ENCODE measurements around the gene MICA.
"Not testable (repeated sequence)": the region's sequence is repeated elsewhere in the genome, so short reads cannot be mapped to it uniquely, and the experiment has no call there.

Gene MICA

DNA sequence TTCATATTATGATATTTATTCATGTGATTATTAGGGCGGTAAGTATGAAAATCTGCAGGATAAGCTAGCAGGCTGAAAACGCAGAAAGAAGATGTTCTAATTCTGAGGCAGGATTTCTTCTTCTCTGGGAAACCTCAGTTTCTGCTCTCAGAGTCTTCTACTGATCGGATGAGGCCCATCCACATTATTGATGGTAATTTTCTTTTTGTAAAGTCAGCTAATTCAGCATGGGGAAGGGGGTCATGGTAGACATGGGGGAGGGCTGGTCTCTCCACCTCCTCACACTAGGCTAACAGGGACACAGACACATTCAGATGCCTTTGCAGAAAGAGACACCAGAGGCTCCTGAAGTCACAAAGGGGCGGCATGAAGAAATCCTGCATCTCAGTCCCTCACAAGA lies 21.7 kb upstream of the MICA start:
- DNase-seq (ENCODE audit: low read depth in 2 of 3, low spot score in 2 of 3), result no peak

DNA sequence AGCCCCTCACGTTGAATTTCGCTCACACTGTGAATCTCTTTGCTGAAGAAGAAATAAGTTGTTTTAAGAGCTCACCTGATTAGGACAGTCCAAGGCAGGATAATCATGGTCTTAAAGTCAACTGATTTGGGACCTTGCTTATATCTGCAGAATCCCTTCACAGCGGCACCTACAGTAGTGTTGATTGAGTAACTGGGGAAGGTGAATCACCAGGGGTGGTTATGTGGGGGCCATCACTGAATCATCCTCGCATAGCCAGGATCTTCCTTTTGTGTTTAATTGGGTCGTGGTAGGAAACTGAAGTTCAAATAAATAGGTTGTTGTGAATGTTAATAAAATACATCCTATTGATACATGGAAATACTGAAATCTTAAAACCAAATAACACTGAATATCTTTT lies 20.2 kb upstream of the MICA start:
- DNase-seq (ENCODE audit: low read depth in 2 of 3, low spot score in 2 of 3), result no peak

DNA sequence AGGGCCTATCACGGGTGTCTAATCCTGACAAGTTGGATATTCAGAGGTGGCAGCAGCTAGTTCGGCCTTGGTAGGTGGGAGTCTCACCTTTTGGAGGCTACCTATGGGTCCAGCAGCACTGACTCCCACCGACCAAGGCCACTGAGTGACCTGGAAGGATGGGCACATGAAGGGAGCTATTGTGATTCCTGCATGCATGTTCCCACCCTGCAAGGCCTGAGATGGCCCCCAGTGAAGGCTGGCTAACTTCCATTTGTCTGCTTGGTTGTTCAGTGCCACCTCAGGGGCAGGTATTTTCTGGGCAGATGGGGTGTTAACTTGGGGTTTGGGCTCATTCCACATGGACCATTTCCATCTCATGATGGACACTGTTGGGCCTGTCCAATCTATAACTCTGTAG lies 18.4 kb upstream of the MICA start:
- DNase-seq (ENCODE audit: low read depth in 2 of 3, low spot score in 2 of 3), result no peak

DNA sequence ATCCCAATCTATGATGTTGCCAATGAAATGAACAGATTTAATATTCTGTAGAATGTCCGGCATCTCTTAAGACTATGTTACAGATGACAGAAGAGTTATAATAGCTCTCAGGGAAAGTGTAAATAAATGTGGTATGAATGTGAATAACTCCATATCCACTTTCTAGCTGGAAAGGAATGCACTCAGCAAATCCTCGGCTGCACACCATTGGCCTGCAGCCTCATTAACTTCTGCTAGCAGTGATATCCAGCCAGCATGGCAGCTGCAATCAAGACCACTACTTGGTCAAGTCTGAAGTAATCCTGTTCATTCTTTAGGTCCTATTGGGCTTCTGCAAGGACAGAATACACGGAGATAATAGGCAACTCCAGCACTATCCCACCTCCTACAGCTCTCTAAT lies 17.3 kb upstream of the MICA start:
- DNase-seq (ENCODE audit: low read depth in 2 of 3, low spot score in 2 of 3), result no peak

DNA sequence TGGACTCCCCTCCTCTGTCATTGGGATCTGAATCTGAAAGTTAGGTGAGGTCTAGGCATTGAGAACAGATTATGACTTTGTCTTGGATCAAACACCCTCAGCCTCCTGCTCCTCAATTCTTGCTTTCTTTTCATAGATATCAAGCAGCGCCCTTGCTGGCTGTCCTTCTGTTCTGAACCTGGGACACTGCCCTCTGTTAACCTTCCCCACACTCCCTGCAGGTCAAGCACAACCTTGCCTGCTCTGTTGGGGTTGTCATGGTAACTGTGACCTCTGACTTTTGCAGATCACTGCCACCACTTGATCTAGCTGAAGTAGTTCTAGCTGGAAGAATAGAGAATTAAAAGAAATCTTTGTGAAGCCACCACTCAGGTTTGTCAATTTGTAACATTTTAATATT lies 16.4 kb upstream of the MICA start:
- DNase-seq (ENCODE audit: low read depth in 2 of 3, low spot score in 2 of 3), result no peak

DNA sequence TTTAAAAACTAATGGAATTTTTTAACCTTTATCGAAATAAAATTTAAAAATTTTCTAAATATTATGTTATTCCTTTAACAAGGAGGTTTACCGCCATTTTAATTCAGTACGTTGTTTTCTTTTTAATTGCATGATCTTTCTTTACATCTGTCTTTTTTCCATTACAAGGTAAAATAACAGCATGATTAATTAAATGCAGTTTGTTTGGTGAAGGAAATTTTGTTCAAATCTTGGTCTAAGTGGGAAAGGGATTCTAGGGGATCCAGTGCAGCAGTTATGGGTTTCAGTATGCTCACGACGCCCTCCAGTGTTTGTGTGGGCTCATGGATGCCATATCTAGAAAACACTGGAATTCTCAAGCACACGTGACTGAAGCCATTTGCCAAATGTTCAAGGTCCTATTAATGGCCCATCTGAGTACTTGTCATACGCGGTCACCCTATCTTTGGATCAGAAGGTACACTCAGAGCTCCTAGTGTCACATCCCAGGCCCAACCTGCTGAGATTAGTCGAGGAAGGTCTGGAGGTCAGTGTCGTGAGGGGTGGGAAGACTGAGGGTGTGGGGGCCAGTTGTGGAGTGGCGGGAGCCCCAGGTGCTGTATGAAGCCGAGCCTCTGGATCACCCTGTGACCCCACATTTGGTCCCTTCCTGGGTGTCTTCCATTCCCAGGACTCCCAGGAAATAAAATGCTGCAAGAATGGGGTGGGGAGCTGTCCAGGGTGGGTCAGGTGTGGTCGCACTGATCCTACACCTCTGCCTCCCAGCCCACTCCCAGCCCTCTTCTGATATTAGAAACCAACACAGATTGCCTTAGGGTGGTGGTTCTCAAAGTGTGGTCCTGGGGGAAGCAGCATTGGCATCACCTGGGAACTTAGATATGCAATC lies 14.2 kb upstream of the MICA start:
- DNase-seq (ENCODE audit: low read depth in 2 of 3, low spot score in 2 of 3), result not testable (repeated sequence)

DNA sequence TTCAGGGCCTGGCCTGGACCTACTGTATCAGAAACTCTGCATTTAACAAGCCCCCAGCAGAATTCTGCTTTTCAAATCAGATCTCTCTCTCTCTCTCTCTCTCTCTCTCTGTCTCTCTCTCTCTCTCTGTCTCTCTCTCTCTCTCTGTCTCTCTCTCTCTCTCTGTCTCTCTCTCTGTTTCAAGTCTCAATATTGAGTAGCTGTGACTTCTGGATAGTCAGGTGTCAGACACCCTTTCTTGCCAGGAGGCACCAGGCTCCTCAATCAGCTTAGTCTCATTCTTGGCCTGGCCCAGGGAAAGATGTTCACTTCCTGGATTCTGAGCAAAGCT lies 13.6 kb upstream of the MICA start:
- not testable (repeated sequence) for DNase-seq (ENCODE audit: low read depth in 2 of 3, low spot score in 2 of 3)

DNA sequence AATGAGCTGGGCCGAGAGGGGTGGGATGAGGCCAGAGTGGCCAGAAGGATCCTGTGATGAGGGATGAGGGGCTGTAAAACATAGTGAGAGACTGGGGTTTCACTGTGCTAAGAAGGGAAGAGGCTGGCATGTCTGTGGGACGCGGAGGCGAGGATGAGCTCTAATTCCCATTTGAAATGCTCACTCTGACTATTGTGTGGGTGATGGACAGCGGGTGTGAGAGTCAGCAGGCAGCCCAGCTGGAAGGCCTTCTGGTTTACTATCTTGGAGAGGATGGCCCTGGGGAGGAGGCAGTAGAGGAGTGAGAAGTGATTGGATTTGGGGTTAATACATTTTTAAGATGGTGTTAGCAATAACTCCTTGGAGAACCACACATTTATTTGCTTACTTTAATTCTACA lies 9.5 kb upstream of the MICA start:
- no peak for DNase-seq (ENCODE audit: low read depth in 2 of 3, low spot score in 2 of 3)

DNA sequence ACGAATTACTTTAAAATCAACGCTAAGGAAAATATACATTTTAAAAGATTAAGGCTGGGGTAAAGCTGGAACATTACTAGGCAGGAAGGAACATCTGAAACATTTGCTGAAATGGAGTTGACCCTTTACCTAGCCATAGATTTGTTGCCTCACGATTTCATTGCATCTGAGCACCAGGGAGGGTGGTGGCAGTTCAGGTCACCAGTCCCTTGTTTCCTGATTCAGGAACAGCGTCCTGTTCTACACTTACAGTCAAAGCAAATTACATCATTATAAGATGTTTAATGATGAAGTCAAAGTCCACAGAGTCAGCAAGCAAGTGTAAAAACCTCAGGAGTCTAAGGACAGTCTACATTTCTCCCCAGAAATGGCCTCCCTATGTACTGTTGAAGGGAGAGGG lies 9.0 kb upstream of the MICA start:
- no peak for DNase-seq (ENCODE audit: low read depth in 2 of 3, low spot score in 2 of 3)

DNA sequence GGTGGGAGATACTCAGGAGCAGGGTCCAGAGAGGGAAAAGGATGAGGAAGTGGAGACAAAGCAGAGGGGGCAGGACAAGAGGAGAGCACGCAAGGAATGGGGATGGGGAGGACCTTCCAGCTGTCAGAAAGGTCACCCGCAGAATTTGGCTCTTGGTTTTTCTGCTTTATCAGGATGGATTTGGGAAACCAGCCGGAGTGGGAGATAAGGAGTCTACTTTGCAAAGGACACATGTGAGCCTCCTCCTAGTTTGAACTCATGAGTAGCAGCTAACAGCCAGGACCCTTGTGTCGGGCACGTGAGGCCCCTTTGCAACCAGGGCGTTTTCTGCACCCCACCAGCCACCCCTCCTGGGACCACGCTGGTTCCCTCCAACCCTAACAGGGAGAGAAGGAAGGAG lies 7.6 kb upstream of the MICA start:
- DNase-seq (ENCODE audit: low read depth in 2 of 3, low spot score in 2 of 3), result no peak

DNA sequence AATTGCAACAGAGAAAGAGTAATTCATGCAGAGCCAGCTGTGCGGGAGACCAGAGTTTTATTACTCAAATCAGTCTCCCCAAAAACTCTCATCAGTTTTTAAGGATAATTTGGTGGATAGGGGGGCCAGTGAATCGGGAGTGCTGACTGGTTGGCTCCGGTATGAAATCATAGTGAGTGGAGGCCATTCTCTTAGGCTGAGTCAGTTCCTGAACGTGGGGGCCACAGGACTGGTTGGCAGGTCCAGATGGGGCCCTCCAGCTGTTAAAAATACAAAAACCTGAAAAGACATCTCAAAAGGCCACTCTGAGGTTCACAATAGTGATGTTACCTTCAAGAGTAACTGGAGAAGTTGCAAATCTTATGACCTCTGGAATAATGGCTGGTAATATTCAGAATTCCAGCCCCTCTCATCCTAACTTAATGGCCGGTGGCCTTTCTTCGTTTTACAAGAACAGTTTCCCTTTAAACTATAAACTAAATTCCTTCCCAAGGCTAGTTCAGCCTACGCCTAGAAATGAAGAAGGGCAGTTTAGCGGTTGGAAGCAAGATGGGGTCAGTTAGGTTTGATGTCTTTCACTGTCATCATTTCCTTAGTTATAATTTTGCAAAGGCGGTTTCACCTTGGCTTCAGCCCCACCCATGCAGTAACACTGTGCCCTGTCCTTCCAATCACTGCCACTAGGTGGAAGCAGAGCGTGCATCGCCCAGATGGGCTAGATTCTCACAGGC lies 6.8 kb upstream of the MICA start:
- DNase-seq (ENCODE audit: low read depth in 2 of 3, low spot score in 2 of 3), result peak; percentile 56 to 81 (median 60)

DNA sequence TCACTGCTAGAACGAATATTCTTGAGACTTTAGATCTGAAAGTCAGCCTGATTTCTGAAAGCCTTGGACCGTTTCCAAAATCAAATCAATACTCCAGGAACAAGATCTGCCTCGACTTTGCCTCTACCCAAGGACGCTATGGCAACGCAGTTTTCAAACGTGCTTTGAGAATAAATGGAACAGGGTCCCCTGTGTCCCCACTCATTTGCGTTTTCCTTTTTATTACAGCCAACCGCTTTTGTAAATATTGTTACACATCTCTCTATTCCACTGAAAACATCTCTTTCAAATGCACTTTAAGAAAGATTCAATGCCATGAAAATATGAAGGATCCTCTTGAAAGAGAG lies 6.3 kb upstream of the MICA start:
- DNase-seq (ENCODE audit: low read depth in 2 of 3, low spot score in 2 of 3), result not testable (repeated sequence)

DNA sequence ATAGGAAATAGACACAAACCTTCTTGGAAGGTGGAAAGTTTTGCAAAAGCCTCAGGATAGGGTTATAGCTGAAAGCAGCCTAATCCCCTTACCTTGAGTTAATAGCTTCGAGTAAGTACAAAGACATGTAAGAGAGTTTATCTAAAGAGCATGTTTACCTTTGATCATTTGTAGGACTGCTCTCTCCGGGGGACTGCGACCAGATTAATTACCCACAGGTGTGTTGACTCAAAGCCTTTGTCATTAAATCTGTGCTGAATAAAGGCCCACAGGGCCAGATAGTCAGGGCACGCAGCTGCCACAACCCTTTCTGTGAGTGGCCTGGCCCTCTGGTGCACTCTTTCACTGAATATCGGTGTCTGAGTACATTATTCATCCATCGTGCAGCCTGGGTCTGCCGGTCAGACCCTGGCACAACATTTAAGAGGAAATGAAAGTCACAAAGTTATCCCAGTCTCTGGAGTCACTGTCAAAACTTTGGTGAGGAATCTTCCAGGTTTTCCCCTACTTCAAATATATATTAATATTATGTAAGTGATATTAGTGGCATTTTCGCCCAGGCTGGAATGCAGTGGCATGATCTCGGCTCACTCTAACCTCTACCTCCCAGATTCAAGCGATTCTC lies 5.4 kb upstream of the MICA start:
- no peak for DNase-seq (ENCODE audit: low read depth in 2 of 3, low spot score in 2 of 3)

DNA sequence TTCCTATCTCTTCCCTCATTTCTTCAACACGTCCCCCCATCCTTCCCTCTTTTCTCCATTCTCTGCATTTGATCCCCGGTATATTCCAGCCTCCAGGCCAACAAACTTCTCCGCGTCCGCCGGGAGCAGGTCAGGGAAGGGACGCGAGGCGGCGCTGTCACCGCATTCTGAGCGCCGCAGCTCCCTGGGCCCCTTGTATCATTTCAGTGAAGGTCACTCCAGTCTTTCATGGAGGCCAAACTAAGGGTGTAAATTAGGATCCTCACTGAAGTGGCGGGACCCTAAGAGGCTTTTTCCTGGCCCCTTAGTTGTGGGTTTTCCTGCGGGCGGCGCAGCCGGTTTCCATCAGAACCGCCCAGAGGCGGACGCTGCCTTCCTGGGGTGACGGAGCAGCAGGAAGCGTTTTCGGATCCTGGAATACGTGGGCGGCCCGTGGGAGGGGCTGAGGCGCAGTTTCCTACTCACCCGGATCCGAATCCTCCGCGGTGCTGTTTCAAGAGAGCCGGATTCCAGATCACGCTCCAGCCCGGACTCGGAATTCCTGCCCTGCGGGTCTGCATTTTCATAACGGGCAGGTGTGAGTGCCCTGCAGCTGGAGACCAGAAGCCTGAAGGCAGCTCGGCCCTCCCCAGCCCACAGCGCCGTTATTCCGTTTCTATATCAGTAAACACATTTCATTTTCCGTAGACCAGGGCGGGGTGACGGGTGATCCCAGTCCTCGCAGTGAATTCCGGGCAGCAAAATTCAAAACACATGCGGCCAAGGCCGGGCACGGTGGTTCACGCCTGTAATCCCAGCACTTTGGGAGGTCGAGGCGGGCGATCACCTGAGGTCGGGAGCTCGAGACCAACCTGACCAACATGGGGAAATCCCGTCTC lies 3.6 kb upstream of the MICA start:
- DNase-seq (ENCODE audit: low read depth in 2 of 3, low spot score in 2 of 3), result peak; percentile 22 to 36 (median 35)

DNA sequence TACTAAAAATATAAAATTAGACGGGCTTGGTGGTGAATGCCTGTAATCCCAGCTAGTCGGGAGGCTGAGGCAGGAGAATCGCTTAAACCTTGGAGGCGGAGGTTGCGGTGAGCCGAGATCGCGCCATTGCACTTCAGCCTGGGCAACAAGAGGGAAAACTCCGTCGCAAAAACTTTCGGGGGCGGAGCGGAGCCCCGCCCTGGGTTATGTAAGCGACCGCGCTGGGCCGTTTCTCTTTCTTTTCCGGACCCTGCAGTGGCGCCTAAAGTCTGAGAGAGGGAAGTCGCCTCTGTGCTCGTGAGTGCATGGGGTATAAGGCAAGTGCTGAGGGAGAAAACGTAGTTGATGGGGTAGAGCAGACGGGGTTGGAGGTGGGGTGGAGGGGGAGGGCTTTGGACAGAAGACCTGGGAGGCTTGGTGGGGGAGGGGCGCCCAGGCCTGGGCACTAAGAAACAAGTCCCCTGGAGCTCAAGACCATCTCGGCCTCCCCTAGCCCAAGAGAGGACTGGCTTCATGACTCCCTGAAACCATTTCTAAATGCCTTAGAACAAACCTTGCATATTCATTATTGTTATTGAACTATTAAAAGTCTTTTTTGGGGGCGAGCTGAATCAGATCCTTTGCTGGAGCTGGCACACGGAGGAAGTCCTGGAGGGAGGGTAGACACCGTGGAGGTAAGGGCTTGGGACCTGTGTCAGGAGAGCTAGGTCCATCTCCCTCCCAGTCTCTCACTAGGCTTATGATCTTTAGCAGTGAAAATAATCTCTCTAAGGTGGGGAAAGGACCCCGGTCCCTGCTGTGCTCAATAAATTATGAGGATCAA lies 2.7 kb upstream of the MICA start:
- DNase-seq (ENCODE audit: low read depth in 2 of 3, low spot score in 2 of 3), result peak; percentile 33 to 55 (median 47)

DNA sequence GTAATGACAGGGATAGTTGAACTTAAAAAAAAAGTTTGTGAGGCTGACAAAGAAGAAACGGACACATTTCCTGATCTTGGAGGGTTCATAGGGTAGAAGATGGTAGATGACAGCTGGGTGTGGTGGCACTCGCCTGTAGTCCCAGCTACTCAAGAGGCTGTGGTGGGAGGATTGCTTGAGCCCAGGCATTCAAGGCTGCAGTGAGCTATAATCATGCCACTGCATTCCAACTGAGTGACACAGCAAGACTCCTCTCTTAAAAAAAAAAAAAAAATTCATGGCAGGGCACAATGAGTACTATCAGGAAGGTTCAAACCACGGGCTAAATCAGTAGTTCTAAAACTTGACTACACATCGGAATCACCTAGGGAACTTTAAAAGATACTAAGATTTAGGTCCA lies 2.0 kb upstream of the MICA start:
- DNase-seq (ENCODE audit: low read depth in 2 of 3, low spot score in 2 of 3), result no peak

DNA sequence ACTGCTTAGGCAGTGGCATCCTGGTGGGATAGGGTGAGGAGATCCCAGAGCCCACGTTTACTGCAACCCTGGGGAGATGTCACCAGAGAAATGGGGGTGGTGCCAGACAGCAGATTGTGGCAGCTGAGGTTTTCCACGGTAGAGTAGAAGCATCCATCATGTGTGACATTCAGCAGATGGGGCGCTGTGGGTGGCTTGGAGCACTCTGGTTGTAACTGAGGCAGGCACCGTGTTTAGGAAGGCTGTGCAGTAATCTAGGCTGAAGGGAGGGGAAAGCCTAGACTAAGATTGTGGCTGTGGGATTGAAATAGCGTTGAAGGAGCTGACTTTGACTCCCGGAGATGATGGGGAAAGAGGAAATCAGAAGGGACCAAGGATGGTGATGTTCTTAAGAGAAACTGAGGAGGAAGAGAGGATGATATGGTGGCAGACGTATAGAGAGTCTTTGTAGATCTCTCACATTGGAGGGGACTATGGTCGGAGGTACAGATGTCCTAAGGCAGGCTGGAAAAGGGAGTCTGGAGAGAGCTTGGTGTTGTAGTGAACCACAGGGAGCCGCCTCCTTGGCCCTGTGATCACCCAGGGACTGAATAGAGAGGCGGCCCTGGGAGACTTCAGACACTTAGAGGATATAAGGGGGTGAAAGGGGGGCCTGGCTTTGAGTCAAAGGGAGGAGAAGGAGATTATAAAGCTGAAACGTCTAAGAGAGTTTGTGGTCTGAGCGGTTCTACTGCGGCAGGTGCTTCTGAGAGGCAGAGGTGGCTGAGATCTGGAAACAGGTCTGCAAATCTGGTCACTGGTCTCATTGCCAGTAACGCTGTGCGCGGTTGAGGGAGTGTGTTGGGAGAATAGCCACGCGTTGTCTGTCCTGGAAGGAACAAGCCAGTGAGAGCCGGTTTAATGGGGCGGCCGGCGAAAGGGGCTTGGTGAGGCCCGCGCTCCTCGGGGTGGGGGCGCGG lies 792 bp upstream of the MICA start:
- peak in 1 of 3 experiments; percentile 15 for DNase-seq (ENCODE audit: low read depth in 2 of 3, low spot score in 2 of 3)

DNA sequence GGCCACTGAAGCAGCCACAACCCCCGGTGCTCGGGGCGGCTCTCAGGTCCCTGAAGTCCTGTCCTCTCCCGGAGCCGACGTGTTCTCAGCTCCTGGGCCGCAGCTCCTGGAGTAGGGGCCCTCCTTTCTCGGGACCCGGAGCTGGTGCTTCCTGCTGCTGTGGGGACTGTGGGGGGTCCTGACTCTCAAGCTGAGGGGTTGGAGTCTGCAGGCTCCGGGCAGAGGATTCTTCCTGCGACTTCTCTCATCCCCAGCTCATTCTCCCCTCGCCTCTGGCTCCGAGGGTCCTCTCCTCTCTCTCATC lies 618 bp downstream of the MICA start:
- not testable (repeated sequence) for DNase-seq (ENCODE audit: low read depth in 2 of 3, low spot score in 2 of 3)

DNA sequence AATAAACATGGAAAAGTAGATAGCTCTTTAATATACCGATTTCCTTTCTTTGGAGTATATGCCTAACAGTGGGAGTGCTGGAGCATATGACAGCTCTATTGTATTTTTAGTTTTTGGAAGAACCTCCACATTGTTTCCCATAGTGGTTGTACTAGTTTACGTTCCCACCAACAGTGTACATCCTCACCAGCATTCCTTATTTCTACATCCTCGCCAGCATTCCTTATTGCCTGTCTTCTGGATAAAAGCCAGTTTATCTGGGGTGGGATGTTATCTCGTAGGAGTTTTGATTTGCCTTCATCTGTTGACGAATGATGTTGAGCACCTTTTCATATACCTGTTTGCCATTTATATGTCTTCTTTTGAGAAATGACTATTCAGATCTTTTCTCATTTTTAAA lies 2.6 kb downstream of the MICA start:
- no peak for DNase-seq (ENCODE audit: low read depth in 2 of 3, low spot score in 2 of 3)

DNA sequence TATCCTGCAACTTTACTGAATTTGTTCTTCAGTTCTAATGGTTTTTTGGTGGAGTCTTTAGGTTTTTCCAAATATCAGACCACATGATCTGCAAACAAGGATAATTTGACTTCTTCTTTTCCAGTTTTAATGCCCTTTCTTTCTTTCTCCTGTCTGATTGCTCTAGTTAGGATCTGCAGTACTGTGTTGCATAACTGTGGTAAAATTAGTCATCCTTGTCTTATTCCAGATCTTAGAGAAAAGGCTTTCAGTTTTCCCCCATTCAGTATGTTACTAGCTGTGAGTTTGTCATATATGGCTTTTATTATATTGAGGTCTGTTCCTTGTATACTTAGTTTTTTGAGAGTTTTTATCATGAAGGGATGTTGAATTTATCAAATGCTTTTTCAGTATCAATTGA lies 4.3 kb downstream of the MICA start:
- no peak for DNase-seq (ENCODE audit: low read depth in 2 of 3, low spot score in 2 of 3)
